Endothelial cell of hepatic sinusoid (primary cell): Measurements from ENCODE around the gene MED9.
"Not testable (repeated sequence)": the region's sequence is repeated elsewhere in the genome, so short reads cannot be mapped to it uniquely, and the experiment has no call there.

Experiments used
- in situ Hi-C: cut with HindIII; loops from 2 replicates; pipeline ENCODE4 v1.10.0; 2017; ENCODE audit warnings: low sequenced_read_pairs

The MED9 gene

DNA sequence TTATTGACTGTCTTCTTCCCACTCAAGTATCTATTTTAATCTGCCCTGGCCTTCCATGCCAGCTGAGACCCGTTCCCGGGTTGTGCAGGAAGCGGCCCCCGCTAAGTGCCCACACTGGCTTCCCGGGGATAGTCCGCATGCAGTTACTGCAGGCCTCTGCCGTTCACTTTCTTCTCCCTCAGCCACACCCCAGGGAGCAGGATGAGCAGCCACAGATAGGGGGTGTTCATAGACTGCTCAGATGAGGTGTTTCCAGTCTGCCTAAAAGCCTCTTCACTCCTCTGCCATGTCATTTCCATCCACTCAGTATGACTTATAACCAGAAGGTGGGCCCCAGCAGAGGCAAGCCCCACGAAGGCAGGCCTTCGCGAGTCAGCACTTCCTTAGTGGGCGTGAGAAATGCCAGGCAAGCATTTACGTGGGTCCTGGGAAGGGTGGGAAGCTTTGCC is 7.7 kb downstream of the MED9 start:
- in situ Hi-C loops: loop anchor here (5.0 kb wide), 1 partner anchor 103 kb away; no protein-coding TSS in a partner anchor

DNA sequence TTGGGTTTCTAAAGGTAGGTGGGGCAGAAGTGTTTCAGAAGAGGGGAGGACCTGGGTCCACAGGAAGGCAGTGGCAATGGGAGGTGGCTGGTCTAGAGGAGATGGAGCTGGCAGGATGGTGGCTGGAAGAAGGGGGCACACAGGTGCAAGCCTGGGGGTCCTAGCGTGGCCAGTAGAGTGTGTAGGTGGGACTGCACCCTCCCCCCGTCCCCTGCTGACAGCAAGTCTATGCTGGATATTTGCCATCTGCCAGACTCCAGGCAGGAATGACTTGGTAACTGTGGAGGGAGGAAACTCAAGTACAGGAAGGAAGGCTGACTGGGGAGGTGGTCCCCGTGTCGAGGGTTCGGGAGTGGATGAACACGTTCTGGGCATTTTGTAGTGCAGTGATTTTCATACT is 8.6 kb downstream of the MED9 start:
- in situ Hi-C loops: no loop called here

DNA sequence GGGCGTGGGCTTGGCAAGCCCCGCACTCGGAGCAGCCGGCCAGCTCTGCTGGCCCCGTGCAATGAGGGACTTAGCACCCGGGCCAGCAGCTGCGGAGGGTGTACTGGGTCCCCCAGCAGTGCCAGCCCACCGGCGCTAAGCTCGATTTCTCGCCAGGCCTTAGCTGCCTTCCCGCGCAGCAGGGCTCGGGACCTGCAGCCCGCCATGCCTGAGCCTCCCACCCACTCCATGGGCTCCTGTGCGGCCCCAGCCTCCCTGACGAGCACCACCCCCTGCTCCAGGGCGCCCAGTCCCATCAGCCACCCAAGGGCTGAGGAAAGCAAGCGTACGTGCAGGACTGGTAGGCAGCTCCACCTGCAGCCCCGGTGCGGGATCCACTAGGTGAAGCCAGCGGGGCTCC is 9.6 kb downstream of the MED9 start:
- in situ Hi-C loops: not testable (repeated sequence)

DNA sequence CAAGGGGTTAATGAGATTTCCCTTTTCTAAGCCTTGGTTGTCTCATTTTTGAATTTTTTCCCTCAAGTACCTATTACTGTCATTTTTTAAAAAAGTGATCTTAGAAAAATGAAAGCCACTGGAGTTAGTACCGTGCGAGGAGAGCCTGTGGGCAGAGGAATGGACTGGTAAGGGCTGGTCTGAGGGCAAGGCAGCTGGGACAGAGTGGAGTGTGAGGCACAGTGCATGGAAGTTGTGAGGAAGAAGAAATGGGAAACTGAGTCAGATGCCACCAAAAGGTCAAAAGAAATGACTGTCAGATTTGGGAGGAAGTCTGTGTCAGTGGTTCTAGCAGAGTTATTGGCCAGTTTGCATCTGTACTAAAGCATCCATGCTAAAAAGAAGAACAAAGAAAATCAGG is 11.2 kb downstream of the MED9 start:
- in situ Hi-C loops: no loop called here

DNA sequence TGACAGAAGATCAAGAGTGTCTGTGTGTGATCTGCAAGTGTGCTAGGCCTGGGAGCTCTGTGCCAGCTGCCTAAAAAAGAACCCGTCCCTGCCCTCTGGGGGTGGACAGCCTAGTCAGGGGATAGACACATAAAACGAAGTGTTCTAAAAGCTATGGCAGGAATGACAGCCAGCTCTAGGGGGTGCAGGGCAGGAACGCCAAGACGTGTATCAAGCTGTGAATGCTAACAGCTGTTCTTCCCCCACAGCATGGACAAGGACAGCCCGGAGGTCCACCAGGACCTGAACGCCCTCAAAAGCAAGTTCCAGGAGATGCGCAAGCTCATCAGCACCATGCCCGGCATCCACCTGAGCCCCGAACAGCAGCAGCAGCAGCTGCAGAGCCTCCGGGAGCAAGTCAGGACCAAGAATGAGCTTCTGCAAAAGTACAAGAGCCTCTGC is 14.3 kb downstream of the MED9 start:
- in situ Hi-C loops: no loop called here

DNA sequence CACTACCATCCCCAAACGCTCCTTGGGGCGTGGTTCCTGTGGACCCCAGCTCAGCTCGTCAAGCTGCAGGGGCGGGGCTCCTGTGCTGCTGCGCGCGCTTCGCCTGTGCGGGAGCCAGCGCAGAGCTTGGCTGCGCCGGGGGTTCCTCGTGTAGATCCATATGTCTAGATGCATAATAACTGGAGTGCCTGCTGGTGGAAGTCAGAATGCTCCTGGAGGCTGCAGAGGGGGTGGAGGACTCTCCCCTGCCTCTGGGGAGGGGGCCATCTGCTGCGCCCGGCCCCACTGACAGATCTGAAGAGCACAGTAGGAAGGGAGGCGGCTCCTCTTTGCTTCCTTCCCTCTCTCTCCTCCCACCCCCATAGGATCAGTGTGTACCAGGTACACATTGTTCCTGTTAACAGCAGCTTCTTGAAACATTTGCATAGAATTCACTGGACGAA is 14.8 kb downstream of the MED9 start:
- in situ Hi-C loops: no loop called here

DNA sequence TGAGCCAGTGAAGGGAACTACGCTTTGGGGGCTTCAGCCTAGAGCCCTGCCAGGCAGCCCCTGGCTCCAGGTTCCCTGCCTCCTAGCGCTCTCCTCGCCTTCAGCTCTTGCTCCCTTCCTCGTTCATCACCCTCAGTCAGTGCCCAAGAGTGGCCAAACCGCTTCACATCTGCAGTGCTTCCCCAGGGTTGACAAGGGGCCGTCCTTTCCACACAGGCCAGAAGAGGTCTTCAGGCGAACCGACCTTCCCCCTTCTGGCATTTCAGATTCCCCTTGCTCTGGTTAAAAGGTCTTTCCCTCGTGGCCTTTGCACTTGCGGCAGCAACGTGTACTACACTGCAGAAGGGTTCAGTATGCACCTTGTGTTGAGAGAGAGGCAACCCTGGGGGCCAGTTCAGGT is 15.3 kb downstream of the MED9 start:
- in situ Hi-C loops: no loop called here

DNA sequence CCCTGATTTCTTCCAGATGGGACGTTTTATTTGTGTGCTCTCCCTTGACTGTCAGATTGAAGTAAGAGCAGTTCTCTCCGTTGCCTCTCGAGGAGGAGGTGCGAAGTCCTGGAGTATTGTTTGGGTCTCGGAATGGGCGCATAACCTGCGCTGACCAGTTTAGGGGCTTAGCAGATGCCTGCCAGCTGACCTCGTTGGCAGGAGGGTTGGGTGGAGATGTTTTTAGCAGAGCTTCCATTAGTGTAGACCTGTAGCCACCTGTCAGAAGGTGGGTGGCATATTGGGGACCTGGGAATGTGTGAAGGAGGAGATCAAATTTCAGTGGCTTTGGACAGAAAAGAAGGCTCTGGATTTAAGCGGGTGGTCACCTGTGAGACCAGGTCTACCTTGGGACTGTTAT is 15.8 kb downstream of the MED9 start:
- in situ Hi-C loops: no loop called here

DNA sequence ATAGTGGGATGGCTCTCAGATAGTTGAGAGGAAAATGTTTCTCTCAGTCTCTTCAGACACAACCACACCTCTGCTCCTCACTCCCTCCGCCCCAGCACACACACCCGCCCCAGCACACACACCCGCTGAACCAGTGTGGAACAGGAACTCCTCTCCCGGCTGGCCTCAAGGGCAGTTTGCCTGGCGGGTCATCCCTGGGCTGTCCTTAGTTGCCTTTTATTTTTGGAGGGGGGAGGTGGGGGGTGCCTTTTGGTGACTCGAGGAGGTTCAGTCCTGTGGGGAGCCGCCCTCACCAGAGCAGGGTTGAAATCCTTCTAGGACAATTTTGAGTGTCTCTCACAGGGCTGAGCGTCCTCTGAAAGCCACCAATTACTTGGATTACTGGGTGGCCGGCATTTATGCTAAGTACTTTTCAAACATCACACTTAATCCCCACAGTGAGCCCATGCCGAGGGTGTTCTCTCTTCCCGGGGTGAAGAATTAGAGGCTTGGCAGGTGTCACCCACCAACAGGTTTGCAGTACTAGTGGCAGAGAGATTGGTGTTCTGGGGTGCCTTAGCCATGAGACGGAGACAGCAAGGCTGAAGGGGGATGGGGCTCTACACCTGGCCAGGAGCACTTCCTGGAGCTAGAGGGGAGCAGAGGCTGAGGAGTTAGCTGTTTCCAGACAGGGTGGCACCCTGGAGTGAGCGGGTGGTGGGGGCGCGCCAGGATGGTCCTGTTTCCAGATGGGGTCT is 16.6 kb downstream of the MED9 start:
- in situ Hi-C loops: no loop called here

DNA sequence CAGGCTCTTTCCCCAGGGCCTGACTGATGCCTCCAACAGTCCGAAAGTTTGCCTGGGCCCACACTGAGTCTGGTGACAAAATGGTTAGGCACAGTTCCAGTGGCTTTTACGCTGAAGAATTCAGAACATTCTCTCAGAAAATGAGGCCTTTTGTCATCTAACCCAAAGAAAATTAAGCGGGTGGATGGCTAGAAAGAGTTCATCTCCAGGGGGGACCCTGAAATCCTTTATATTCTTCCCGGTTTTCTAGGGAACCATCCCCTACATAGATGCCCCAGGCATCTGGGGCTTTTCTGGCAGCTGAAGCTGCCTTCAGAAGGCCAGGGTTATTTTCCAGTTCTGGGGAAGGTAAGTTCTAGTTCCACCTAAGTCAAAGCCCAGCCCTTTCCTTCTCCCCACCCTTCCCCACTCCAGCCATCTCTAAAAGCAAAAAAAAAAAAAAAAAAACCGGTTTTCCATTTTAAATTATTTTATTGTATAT is 17.2 kb downstream of the MED9 start:
- in situ Hi-C loops: no loop called here

DNA sequence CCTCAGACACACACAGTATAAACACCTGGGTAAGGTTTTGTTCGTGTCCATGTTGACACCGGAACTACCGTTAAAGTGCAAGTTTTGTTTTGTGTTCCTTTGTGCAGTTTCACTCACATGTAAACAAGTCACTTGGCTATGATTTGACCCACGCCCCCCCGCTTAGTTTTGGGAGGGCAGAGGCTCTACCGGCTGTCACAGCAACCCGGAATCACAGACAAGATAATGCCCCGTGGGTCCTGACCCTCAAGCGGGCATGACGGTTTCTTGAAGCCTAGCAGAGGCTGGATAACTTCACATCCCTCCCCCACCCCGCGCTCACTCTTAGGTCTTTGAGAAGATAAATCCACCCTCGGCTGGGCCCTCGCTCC is 17.7 kb downstream of the MED9 start:
- in situ Hi-C loops: no loop called here

DNA sequence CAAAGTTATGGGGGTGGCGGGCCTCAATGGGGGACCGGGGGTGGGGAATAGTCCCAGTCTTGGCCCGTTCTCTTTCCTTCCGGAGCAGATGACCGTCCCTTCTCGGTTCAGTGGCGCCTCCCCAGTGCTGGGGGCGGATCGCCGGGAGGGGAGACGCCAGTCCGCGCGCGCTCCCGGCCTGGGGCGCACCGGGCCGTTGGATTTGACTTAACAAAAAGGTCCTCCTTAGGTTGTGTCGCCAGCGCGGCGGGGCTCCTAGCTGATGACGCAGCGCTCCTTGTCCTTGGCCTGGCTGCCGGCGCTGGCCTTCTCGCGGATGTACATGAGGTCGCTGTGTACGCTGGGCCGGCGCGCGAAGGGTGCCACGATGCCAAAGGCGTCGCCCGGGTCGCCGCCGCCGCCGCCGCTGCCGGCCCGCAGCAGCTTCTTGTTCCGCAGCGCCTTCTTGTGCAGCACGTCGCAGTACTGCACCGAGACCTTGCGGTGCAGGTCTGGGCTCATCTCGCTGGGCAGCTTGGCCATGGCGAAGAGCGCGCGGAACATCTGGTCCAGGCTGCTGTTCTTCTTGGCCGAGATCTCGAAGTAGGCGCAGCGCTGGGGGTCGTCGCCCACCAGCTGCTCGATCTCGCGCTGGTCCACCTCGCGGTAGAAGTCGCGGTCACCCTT is 18.2 kb downstream of the MED9 start:
- in situ Hi-C loops: no loop called here

DNA sequence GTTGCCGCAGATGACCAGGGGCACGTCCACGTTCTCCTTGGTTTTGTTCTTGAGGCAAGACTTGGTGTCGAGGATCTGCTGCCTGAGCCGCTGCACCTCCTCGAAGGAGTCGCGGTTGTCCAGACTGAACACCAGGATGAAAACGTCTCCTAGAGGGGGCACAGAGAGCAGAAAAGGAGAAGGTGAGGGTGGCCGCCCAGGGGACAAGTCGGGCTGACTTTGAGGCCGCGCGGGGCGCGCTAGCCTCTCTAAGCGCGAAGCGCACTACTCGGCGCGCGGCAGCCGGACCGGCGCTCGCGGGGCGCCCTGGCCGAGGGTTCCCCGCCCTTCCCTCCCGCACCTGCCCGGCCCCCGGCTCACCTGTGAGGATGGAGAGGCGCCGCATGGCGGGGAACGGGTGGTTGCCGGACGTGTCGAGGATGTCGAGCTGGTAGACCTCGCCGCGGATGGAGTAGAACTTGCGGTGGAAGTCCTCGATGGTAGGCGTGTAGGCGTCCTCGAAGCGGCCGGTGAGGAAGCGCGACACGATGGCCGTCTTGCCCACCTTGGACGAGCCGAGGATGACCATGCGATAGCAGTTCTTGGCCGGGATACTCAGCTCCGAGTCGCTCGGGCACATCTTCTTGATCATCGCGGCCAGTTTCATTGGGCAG is 18.9 kb downstream of the MED9 start:
- in situ Hi-C loops: no loop called here

DNA sequence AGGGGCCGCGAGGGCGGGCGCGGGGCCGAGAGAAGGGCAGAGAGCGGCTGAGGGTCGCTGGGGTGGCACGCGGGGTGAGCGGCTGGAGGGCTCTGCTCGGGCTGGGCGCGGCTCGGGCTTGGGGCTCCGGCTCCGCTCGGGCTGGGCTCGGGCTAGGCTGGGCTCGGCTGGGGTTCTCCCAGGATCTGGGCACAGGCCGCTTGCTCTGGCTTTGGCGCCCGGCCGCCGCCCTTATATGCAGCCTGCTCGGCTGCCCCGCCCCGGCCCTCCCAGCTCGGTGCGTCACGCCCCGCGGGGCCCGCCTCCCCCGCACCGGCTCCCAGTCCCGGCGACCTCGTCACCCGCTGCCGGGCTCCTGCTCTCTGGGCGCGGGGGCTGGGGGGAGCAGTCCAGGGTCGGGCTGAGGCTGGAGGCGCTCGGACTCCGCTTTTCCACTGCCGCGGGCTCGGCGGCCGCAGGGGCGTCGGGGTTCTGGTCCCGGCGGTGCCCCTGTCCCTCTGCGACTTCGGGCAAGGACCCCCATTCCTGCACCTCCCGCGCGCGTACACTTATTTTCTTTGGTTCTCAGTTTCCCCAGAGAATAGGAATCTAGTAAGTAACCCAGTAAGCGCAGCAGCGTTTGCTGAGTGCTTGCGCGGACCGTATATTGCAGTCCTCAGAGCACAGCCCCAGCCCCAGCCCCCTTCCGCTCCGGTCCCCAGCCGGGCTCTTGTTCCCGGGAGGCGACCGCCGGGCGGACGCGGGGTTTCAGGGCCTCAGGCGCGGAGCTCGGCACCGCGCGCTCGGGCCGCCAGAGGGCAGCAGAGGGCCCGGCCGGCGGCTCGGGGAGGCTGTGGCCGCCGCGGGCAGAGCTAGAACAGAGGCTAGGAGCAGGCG is 19.6 kb downstream of the MED9 start, which contains the start of gene RASD1:
Gene RASD1, minus strand, starts transcription at position 207 of the 876 bp plus-strand sequence. CDS start 214 bp downstream, outside the sequence.
- in situ Hi-C loops: no loop called here

DNA sequence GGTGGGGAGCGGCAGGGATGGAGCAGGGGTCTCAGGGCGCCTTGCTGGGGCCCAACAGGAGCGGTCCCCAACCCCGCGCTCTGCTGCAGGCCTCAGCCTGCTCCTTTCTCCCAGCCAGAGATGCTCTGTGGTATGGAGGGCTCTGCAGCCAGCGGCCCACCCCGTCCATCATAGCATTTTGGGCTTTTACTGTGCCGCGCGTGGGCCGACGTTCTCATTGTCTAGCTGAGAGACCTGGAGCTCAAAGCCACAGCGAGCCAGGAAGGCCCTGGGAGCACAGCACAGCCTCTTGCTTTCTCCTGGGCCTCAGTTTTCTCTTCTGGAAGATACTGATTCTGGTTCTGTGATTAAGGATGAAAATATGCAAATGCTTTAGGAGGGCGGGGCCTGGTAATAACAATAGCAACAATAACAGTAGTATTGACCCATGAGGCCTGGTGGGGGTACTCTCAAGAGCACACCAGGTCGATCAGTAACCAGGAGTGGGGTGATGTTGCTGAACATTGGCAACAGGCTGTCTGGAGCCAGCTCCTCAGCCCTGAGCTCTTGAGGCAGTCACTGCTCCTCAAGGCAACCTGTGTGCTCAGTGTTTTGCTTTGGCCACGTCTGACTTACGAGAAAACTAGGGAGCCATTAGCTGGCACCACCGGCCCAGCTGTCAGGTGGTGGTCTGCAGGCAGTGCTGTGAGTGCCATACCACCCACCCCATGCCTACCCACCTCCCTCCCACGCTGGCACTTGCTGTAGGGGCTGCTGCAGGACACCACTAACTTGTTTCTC is 20.5 kb downstream of the MED9 start:
- in situ Hi-C loops: no loop called here

DNA sequence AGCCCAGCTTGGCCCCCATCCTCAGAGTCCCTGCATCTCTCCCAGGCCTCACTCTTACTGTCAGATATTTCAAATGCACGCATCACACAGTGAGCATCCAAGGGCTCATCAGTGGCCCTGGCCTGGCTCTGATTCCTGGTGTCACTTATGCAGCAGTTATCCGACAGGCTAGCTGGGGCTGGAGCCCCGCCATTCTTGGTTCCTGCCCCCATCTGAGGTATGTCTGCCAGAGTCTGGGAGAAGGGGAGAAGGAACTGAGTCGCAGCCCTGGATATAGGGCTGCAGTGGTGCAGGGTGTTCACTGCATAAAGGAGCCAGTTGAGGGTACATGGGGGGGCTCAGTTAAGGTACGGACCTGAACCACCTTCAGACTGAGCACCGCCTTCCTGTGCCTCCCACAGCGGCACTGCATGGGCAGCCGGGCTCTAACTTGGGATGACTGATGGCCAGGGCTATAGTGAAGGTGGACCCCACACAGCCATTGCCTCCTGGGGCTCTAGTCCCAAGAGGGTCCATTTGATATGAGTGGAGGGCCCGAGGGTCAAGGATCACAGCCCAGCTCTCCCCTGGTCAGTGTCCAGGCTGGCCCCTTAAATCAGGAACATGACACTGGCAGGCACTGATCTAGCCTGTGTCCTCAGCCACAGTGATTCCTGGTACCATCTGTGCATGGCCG is 21.2 kb downstream of the MED9 start:
- in situ Hi-C loops: no loop called here

DNA sequence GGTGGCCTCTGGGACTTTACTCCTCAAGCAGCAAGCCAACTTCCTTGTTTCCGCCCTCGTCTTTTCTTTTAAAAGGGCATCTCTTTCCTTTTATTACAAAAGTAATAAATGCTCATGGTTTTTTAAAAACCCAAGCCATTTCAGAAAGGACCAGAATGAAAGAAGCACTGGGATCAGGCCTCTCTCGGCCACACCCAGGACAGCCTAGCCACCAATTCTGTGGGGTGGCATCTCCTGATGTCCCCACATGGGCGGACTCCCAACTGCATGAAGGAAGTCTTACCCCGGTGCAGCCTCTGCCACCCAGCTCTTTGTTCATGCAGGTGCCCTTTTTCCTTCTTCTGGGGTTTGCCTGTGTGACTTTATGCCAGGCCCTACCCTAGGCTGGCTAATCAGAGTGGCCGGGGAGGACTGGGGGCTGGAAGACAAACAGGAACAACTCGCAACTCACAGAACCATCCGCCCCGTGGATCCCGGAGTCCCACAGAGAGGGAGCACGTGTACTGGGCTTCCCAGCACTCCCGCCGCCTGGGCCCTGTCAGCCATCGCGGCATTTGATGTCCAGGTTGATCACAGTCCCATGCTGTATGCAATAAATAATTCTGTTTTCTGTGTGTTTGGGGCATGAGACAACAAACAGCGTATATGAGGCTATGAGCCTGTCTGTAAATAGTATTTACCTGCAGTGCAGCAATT is 22.0 kb downstream of the MED9 start:
- in situ Hi-C loops: no loop called here

DNA sequence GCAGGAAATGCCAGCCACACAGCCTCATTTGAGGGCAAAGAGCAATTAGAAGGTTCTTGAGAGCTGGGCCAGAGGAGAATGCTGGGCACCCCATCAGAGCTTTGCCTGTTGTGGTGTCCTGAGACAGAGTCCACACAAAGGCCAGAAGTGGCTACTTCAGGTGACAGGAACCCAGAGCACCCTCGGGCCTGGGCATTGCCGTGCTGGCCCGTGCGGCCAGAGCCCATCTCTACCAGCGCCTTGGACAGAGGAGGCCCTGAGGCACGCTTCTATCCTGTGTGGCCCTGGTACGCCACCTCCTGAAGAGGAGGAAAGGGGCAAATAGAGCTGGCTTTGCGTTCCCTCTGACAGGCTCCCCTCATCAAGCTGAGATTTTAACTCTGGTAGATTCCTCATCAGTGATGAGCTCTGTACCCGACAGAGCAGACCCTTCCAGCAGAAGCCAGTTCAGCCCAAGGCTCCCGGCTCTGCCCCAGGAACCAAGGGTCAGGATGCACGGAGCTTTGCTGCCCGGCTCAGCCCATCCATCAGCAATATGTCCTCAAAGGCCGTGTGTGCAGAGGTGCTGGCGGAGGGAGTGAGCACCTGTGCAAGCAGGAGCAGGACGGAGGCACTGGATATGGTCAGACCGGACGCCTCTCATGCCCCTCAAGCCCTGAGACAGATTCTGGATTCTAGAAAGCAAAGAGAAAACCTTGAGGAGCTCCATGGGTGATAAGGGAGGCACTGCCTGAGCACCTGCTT is 22.8 kb downstream of the MED9 start:
- in situ Hi-C loops: no loop called here
